ENCODE data around the gene DMGDH. TPM values are rescaled to one million over a fixed set of nuclear protein-coding genes. Genes with fewer than 3 reads are reported as not detected.

Gene DMGDH
- total and polyA plus RNA-seq, 2 of the 4 experiments (the other 2 are of a cell fraction) = 0.18 TPM; not detected in 1

DNA sequence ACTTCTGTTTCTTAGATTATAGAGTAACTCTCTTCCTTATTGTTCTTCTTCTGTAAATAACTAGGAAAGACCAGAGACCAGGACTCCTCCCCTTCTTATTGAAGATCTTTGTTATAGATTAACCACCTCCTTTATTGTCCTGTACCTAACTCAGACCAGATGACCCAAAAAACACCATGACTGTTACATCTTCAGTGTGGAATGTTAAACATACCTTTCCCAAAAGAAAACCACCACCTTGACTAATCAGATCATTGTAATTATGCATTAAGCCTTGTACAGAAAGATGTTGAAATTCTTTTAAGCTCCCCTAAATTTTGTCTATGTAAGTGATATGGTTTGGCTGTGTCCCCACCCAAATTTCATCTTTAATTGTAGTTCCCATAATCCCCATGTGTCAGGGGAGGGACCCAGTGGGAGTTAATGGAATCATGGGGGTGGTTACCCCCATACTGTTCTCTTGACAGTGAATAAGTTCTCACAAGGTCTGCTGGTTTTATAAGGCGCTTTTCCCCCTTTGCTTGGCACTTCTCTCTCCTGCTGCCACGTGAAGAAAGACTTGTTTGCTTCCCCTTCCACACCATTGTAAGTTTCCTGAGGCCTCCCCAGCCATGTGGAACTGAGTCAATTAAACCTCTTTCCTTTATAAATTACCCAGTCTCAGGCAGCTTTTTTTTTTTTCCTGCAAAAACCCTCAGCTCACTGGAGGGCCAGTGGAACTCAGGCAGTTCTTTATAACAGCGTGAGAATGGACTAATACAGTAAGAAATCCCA, 110.6 kb downstream of the DMGDH start:
- Histone ChIP-seq H2BK120ac (ENCODE audit: low read depth, low read length) (no peak overlapping the region), H3K56ac (ENCODE audit: extremely low read depth, insufficient read depth, low read length) (no peak overlapping the region), H3K27me3 (ENCODE audit: control insufficient read depth, insufficient read depth, low read length) (no peaks in the 10 kb centered on the region), H3K14ac (replicated peaks; ENCODE audit: low read depth, low read length) (no peak overlapping the region), H4K91ac (ENCODE audit: insufficient read depth, low read depth, low read length) (no peak overlapping the region), H2BK15ac (ENCODE audit: low read depth, low read length) (no peak overlapping the region), H3K4me3 (ENCODE audit: insufficient read depth, low read depth, low read length) (no peak overlapping the region), H4K8ac (ENCODE audit: low read depth in 2 of 2, low read length in 2 of 2) (no peak overlapping the region), H3K79me1 (ENCODE audit: low read depth in 1 of 2, low read length in 2 of 2) (no peaks in the 10 kb centered on the region), H3K18ac (ENCODE audit: low read depth, low read length) (no peak overlapping the region), H3K4me1 (ENCODE audit: control insufficient read depth, insufficient read depth, low read length) (no peaks in the 10 kb centered on the region), H3K9ac (ENCODE audit: low read depth, low read length) (no peak overlapping the region), H3K4me2 (ENCODE audit: low read depth, low read length) (no peak overlapping the region), H2AK5ac (ENCODE audit: low read depth, low read length) (no peak overlapping the region), H4K5ac (ENCODE audit: low read depth, low read length) (no peak overlapping the region), H3K27ac (ENCODE audit: insufficient read depth, low read length) (no peak overlapping the region), H4K20me1 (ENCODE audit: insufficient read depth, low read length) (no peaks in the 10 kb centered on the region), H2BK5ac (ENCODE audit: low read depth, low read length, poor library complexity, severe bottlenecking) (no peak overlapping the region), H3K36me3 (ENCODE audit: control insufficient read depth, insufficient read depth, low read length) (0 out of 2 replicates have a peak, but pooled peaks cover 1% of the 10 kb centered on the region), H2AFZ (replicated peaks; ENCODE audit: low read length, poor library complexity) (no peak overlapping the region), H3K23ac (ENCODE audit: low read depth, low read length) (no peak overlapping the region), H2BK20ac (ENCODE audit: low read depth, low read length) (no peak overlapping the region), H3K4ac (ENCODE audit: low read depth, low read length) (no peak overlapping the region), H3K9me1 (ENCODE audit: insufficient read depth, low read length) (no peaks in the 10 kb centered on the region), H3K9me3 (ENCODE audit: control insufficient read depth, insufficient read depth, low read length) (no peaks in the 10 kb centered on the region), H2AK9ac (replicated peaks; ENCODE audit: low read depth, low read length, poor library complexity) (no peak overlapping the region)
- in situ Hi-C loops (cut with MboI; ENCODE audit: low sequenced_read_pairs) (loop anchor here (25.0 kb wide), 1 partner anchor 647 kb away; no protein-coding TSS in a partner anchor), intact Hi-C loops (cut with micrococcal nuclease) (loop anchor here (10.0 kb wide), 1 partner anchor 324 kb away; no protein-coding TSS in a partner anchor), dilution Hi-C loops (cut with HindIII; ENCODE audit: low sequenced_read_pairs, unreplicated experiment) (no loop called here)
- DNase-seq (no peak), ATAC-seq (ENCODE audit: low read depth) (no peak)
- CTCF ChIA-PET = no interaction called here
- no peak for TF ChIP-seq RAD21 (IDR thresholded peaks at IDR 0.05; ENCODE audit: low read length)
- TF ChIP-seq, protein P1, sequence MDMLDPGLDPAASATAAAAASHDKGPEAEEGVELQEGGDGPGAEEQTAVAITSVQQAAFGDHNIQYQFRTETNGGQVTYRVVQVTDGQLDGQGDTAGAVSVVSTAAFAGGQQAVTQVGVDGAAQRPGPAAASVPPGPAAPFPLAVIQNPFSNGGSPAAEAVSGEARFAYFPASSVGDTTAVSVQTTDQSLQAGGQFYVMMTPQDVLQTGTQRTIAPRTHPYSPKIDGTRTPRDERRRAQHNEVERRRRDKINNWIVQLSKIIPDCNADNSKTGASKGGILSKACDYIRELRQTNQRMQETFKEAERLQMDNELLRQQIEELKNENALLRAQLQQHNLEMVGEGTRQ (IDR thresholded peaks at IDR 0.05; ENCODE audit: low read depth, low read length) = no peak
- 72% methylated on average over 2 of the region's 3 CpGs; no CpG with 5 or more reads in 1 of the 2 experiments for WGBS, 2 experiments (ENCODE audit: extremely low coverage in 2 of 2, insufficient read length in 1 of 2)
- POLR2A ChIA-PET (ENCODE audit: unreplicated experiment) = interaction anchor here (0.6 kb wide), 1 partner anchor 510 kb away, joined by 4 read pairs; no protein-coding TSS in a partner anchor
- BruUV-seq (replicated peaks) = no TSS peak
